ENCODE measurements around the gene TIMMDC1.

DNA sequence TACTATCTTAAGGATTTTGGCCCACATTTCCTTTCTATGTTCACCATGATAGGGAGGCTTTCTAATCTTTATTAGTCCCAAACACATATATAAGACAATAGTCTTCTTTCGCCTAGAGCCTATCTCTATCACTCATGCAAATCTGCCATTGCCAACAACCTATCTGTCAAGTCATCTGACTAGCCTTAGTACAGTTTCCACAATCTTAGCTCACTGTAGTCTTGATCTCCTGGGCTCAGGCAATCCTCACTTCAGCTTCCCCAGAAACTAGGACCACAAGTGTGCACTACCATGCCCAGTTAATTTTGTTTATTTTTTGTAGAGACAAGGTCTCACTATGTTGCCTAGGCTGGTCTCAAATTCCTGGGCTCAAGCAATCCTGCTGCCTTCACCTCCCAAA lies 41.9 kb upstream of the TIMMDC1 start:
- no peak for TF ChIP-seq POLR2AphosphoS5 (IDR thresholded peaks at IDR 0.05)
- TF ChIP-seq CTCF (IDR thresholded peaks at IDR 0.05) = no peak
- TF ChIP-seq EP300 (IDR thresholded peaks at IDR 0.05) = no peak
